Measurements from ENCODE around the gene TPK1. TPM values are rescaled to one million over a fixed set of nuclear protein-coding genes. Genes with fewer than 3 reads are reported as not detected.

The TPK1 gene
- total and polyA plus RNA-seq, 2 donors (not counting 1 experiment from before 2014, with no cell fraction given) = 2.4 to 4.1 TPM

DNA sequence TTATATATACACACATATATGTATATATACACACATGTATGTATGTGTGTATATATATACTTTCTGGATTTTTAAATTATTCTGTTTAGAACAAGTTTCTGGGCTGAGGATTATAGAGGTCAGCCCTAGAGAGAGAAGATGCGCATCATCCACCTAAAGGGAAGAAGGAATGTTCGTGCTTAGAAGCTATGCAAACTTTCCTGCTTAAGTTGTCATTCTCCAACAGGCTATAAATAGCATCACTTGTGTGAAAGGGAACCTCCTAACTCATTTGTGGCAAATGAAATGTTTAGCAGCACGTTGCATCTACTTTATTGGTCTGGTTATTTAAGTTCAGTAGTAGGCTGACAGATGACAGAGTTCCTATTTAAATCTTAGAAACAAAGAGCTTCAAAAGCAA is 23.9 kb upstream of the TPK1 start:
- H2AFZ ChIP-seq (ENCODE audit: low read length) = no peak overlapping the region
- H3K4me1 ChIP-seq (ENCODE audit: control insufficient read depth, extremely low read depth, insufficient read depth, low read length) = no peaks in the 10 kb centered on the region
- H3K9ac ChIP-seq (ENCODE audit: insufficient read depth, low read length) = no peak overlapping the region
- no peaks in the 10 kb centered on the region for H3K9me3 ChIP-seq (ENCODE audit: control insufficient read depth, insufficient read depth, low read depth, low read length)
- no peaks in the 10 kb centered on the region for H4K20me1 ChIP-seq (ENCODE audit: control insufficient read depth, extremely low read depth, insufficient read depth, low read length)
- H3K4me3 ChIP-seq (replicated peaks in 1 of 4; ENCODE audit: control extremely low read depth in 1 of 4, insufficient read depth in 1 of 4, low read depth in 3 of 4, low read length in 4 of 4) = no peak overlapping the region
- no peak for TF ChIP-seq EZH2 (IDR thresholded peaks at IDR 0.05; ENCODE audit: low read length, missing control alignments)
- no peak for DNase-seq (ENCODE audit: low read depth in 2 of 2)
- H3K27me3 ChIP-seq (ENCODE audit: control insufficient read depth, insufficient read depth, low read length) = no peaks in the 10 kb centered on the region
- H3K79me2 ChIP-seq (ENCODE audit: control insufficient read depth, insufficient read depth, low read length) = no peaks in the 10 kb centered on the region
- no peak overlapping the region for H3K27ac ChIP-seq (ENCODE audit: insufficient read depth, low read length)
- no peaks in the 10 kb centered on the region for H3K36me3 ChIP-seq (ENCODE audit: control insufficient read depth, insufficient read depth, low read length)
- H3K4me2 ChIP-seq (ENCODE audit: extremely low read depth, insufficient read depth, low read length) = no peak overlapping the region

DNA sequence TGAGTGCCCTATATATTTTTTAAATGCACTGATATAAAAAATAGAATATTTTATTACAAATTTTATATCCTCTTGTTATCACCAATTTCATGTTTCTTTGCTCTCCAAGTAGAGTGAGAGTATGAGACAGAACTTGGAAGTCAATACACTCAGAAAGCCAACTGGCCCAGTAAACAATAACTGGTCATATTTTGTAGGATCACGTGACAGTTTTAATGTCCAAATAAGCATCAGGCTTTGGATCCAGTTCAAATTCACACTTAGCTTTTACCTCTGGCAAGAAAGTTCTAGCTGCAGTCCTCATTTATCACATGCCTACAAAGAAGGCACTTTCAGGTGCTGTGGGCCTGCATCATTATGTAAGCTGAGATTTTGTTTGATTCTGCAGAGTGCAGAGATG is 21.6 kb upstream of the TPK1 start:
- Histone ChIP-seq H3K27me3 (ENCODE audit: control insufficient read depth, insufficient read depth, low read length) (no peaks in the 10 kb centered on the region), H3K9me3 (ENCODE audit: control insufficient read depth, insufficient read depth, low read depth, low read length) (no peaks in the 10 kb centered on the region), H3K4me3 (replicated peaks in 1 of 4; ENCODE audit: control extremely low read depth in 1 of 4, insufficient read depth in 1 of 4, low read depth in 3 of 4, low read length in 4 of 4) (no peak overlapping the region), H3K27ac (ENCODE audit: insufficient read depth, low read length) (no peak overlapping the region), H3K9ac (ENCODE audit: insufficient read depth, low read length) (no peak overlapping the region), H3K4me1 (ENCODE audit: control insufficient read depth, extremely low read depth, insufficient read depth, low read length) (no peaks in the 10 kb centered on the region), H3K79me2 (ENCODE audit: control insufficient read depth, insufficient read depth, low read length) (no peaks in the 10 kb centered on the region), H3K4me2 (ENCODE audit: extremely low read depth, insufficient read depth, low read length) (no peak overlapping the region), H3K36me3 (ENCODE audit: control insufficient read depth, insufficient read depth, low read length) (no peaks in the 10 kb centered on the region), H2AFZ (ENCODE audit: low read length) (no peak overlapping the region), H4K20me1 (ENCODE audit: control insufficient read depth, extremely low read depth, insufficient read depth, low read length) (no peaks in the 10 kb centered on the region)
- TF ChIP-seq, protein P1, sequence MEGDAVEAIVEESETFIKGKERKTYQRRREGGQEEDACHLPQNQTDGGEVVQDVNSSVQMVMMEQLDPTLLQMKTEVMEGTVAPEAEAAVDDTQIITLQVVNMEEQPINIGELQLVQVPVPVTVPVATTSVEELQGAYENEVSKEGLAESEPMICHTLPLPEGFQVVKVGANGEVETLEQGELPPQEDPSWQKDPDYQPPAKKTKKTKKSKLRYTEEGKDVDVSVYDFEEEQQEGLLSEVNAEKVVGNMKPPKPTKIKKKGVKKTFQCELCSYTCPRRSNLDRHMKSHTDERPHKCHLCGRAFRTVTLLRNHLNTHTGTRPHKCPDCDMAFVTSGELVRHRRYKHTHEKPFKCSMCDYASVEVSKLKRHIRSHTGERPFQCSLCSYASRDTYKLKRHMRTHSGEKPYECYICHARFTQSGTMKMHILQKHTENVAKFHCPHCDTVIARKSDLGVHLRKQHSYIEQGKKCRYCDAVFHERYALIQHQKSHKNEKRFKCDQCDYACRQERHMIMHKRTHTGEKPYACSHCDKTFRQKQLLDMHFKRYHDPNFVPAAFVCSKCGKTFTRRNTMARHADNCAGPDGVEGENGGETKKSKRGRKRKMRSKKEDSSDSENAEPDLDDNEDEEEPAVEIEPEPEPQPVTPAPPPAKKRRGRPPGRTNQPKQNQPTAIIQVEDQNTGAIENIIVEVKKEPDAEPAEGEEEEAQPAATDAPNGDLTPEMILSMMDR (conservative IDR thresholded peaks at IDR 0.05 in 1 of 2, IDR thresholded peaks at IDR 0.05 in 1 of 2; ENCODE audit: low read depth in 1 of 2, low read length in 2 of 2) = no peak
- TF ChIP-seq EZH2 (IDR thresholded peaks at IDR 0.05; ENCODE audit: low read length, missing control alignments) = no peak
- DNase-seq (ENCODE audit: low read depth in 2 of 2) = no peak

DNA sequence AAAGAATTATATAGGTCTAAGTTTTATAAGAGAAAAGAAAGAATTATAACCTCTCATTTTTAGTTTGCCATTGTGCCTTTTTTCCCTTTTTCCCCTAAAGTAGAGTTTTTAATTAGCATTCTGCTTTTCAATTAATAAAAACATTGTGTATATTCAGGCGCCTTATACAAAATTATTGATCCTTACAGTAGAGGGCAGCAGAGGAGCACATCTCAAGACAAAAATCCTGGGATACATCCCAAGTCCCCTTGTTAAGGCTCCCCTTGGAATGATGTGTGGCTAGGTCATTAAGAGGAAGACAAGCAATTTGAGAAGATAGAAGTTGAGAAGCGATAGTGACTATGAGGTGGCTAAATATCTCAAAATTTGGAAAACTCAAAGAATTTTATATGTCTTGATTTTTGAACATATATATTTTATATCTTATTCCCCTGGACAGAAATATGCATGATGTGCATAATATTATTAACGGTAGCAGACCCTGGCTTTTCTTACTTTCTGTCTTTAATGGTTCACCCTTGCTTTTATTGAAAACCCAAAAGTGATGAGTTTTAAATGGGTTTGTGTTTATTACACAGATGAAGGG is 19.1 kb upstream of the TPK1 start:
- Histone ChIP-seq H4K20me1 (ENCODE audit: control insufficient read depth, extremely low read depth, insufficient read depth, low read length) (no peaks in the 10 kb centered on the region), H3K27me3 (ENCODE audit: control insufficient read depth, insufficient read depth, low read length) (no peaks in the 10 kb centered on the region), H3K27ac (ENCODE audit: insufficient read depth, low read length) (no peak overlapping the region), H3K4me3 (replicated peaks in 1 of 4; ENCODE audit: control extremely low read depth in 1 of 4, insufficient read depth in 1 of 4, low read depth in 3 of 4, low read length in 4 of 4) (no peak overlapping the region), H3K9me3 (ENCODE audit: control insufficient read depth, insufficient read depth, low read depth, low read length) (no peaks in the 10 kb centered on the region), H2AFZ (ENCODE audit: low read length) (no peak overlapping the region), H3K79me2 (ENCODE audit: control insufficient read depth, insufficient read depth, low read length) (no peaks in the 10 kb centered on the region), H3K36me3 (ENCODE audit: control insufficient read depth, insufficient read depth, low read length) (no peaks in the 10 kb centered on the region), H3K9ac (ENCODE audit: insufficient read depth, low read length) (no peak overlapping the region), H3K4me1 (ENCODE audit: control insufficient read depth, extremely low read depth, insufficient read depth, low read length) (no peaks in the 10 kb centered on the region), H3K4me2 (ENCODE audit: extremely low read depth, insufficient read depth, low read length) (no peak overlapping the region)
- peak; percentile 7 to 59 for DNase-seq (ENCODE audit: low read depth in 2 of 2)
- TF ChIP-seq EZH2 (IDR thresholded peaks at IDR 0.05; ENCODE audit: low read length, missing control alignments) = no peak
- TF ChIP-seq, protein P1 (conservative IDR thresholded peaks at IDR 0.05 in 1 of 2, IDR thresholded peaks at IDR 0.05 in 1 of 2; ENCODE audit: low read depth in 1 of 2, low read length in 2 of 2) = peak; percentile 54 to 61
